GM23248 (cell line): ENCODE measurements around the gene DGKE. TPM values are rescaled to one million over a fixed set of nuclear protein-coding genes. Genes with fewer than 3 reads are reported as not detected.

Experiments used
- DNase-seq: peaks from one replicate; pipeline ENCODE4 v3.0.0-alpha.2; 2015
- H2AFZ ChIP-seq: fragments of 200-600 bp; sonication (generic); 2 replicates; pipeline ENCODE4 v1.6.1; 2016; ENCODE audit warnings: antibody characterized with exemption
- H3F3A ChIP-seq: fragments of 200-600 bp; sonication (generic); 2 replicates; pipeline ENCODE4 v1.6.1; 2016; ENCODE audit warnings: mild to moderate bottlenecking, antibody characterized with exemption, mixed run types; ENCODE audit not compliant: insufficient read depth
- H3K27ac ChIP-seq: fragments of 200-600 bp; sonication (generic); 2 replicates; pipeline ENCODE4 v1.5.1; 2016; ENCODE audit warnings: mild to moderate bottlenecking
- H3K27me3 ChIP-seq: fragments of 200-600 bp; sonication (generic); replicated peaks from 2 replicates; pipeline ENCODE4 v1.6.1; 2016; ENCODE audit warnings: mild to moderate bottlenecking; ENCODE audit not compliant: insufficient read depth
- H3K36me3 ChIP-seq: fragments of 200-600 bp; sonication (generic); 2 replicates; pipeline ENCODE4 v1.6.1; 2016; ENCODE audit warnings: low read depth, mild to moderate bottlenecking
- H3K4me1 ChIP-seq: fragments of 200-600 bp; sonication (generic); 2 replicates; pipeline ENCODE4 v1.6.1; 2016; ENCODE audit warnings: mild to moderate bottlenecking; ENCODE audit not compliant: insufficient read depth
- H3K4me2 ChIP-seq: fragments of 200-600 bp; sonication (generic); one replicate; pipeline ENCODE4 v1.6.1; 2016; ENCODE audit warnings: mild to moderate bottlenecking; ENCODE audit not compliant: unreplicated experiment
- H3K4me3 ChIP-seq: fragments of 200-600 bp; sonication (generic); 2 replicates; pipeline ENCODE4 v1.5.1; 2016; ENCODE audit warnings: mild to moderate bottlenecking
- H3K79me2 ChIP-seq: fragments of 200-600 bp; sonication (generic); 2 replicates; pipeline ENCODE4 v1.6.1; 2016; ENCODE audit warnings: mild to moderate bottlenecking; ENCODE audit not compliant: insufficient read depth
- H3K9ac ChIP-seq: fragments of 200-600 bp; sonication (generic); 2 replicates; pipeline ENCODE4 v1.6.1; 2016; ENCODE audit warnings: mild to moderate bottlenecking
- H3K9me2 ChIP-seq: fragments of 200-600 bp; sonication (generic); 2 replicates; pipeline ENCODE4 v1.6.1; 2016; ENCODE audit warnings: mixed run types, mild to moderate bottlenecking, moderate library complexity; ENCODE audit not compliant: insufficient read depth
- H3K9me3 ChIP-seq: fragments of 200-600 bp; sonication (generic); one replicate; pipeline ENCODE4 v1.6.1; 2017; ENCODE audit warnings: low read depth
- H4K20me1 ChIP-seq: fragments of 200-600 bp; sonication (generic); 2 replicates; pipeline ENCODE4 v1.6.0; 2016; ENCODE audit not compliant: insufficient read depth
- EZH2 ChIP-seq: fragments of 200-600 bp; sonication (generic); IDR thresholded peaks from 2 replicates; pipeline ENCODE4 v1.6.1; 2018; ENCODE audit warnings: antibody characterized with exemption, mild to moderate bottlenecking; ENCODE audit not compliant: insufficient read depth, poor library complexity, severe bottlenecking
- EZH2phosphoT487 ChIP-seq: fragments of 200-600 bp; sonication (generic); IDR thresholded peaks from 2 replicates; pipeline ENCODE4 v1.6.1; 2018; ENCODE audit warnings: antibody characterized with exemption, moderate library complexity, mild to moderate bottlenecking, low read depth; ENCODE audit not compliant: insufficient read depth
- WGBS, 2 experiments: methylation state at CpG; one replicate each; pipeline ENCODE4 v1.1.6; 2015 to 2017; ENCODE audit warnings: low lambda C conversion rate in 2 of 2, low coverage in 1 of 2; ENCODE audit errors: missing lambda C conversion rate in 2 of 2; 5-methylcytosine and 5-hydroxymethylcytosine counted together
- in situ Hi-C: fragments of 300-500 bp; cut with MboI; formaldehyde crosslinking; loops from 2 replicates; pipeline ENCODE4 v1.15.0; 2020
- polyA plus RNA-seq: library from polyadenylated mRNA; unstranded; fragments of >200 nt; fragmentation: Nextera tagmentation; extraction: Ambion mirVana; gene quantifications from 2 replicates; pipeline ENCODE4 v1.2.1, GENCODE V29; 2016
- total RNA-seq: library from RNA; depleted of rRNA; stranded (reverse); fragments of >200 nt; shearing (Covaris generic); gene quantifications from 2 replicates; pipeline ENCODE4 v1.2.3, GENCODE V29; 2014

Gene DGKE
- total and polyA plus RNA-seq, 2 experiments from 2014 or later, result 1.9 to 2.8 TPM

- Histone ChIP-seq H3K4me3 (no peak overlapping the region), H3K4me2 (no peak overlapping the region), H2AFZ (no peak overlapping the region), H3K27ac (no peak overlapping the region), H3K9me3 (no peaks in the 10 kb centered on the region), H3F3A (no peaks in the 10 kb centered on the region), H3K36me3 (no peaks in the 10 kb centered on the region), H3K79me2 (no peaks in the 10 kb centered on the region), H4K20me1 (no peaks in the 10 kb centered on the region), H3K9ac (no peak overlapping the region), H3K9me2 (no peaks in the 10 kb centered on the region), H3K27me3 (no peaks in the 10 kb centered on the region), H3K4me1 (no peaks in the 10 kb centered on the region)
- no peak for DNase-seq
- no peak for TF ChIP-seq EZH2
- TF ChIP-seq EZH2phosphoT487, result no peak
- in situ Hi-C loops, result loop anchor here (5.0 kb wide), 1 partner anchor 125 kb away; no protein-coding TSS in a partner anchor
Observed at GRCh38 chr17:56817066-56817465, 16.9 kb upstream of the DGKE start.

DNA sequence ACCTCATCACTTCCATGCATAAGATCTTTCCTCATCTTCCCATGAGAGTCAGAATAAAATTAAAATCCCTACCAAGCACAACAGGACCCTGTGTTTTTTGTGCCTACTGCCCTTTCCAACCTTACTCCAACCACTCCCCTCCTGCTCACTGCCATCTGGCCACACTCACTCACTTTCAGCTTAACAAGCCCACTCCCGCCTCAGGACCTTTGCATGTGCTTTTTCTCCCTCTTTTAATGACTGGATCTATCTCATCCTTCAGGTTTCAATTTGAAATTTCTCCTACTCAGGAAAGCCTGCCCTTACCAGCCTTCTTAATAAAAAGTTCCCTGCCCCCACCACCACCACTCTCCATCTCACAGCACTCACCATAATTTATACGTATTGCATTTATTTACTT lies 14.9 kb upstream of the DGKE start:
- H3K79me2 ChIP-seq, result no peaks in the 10 kb centered on the region
- in situ Hi-C loops, result loop anchor here (5.0 kb wide), 1 partner anchor 123 kb away; no protein-coding TSS in a partner anchor
- H3K27ac ChIP-seq, result no peak overlapping the region
- no peaks in the 10 kb centered on the region for H3K4me1 ChIP-seq
- no peaks in the 10 kb centered on the region for H3K9me3 ChIP-seq
- H3K4me2 ChIP-seq, result no peak overlapping the region
- no peaks in the 10 kb centered on the region for H3K36me3 ChIP-seq
- DNase-seq, result no peak
- no peaks in the 10 kb centered on the region for H4K20me1 ChIP-seq
- H3K27me3 ChIP-seq, result no peaks in the 10 kb centered on the region
- 88 to 98% methylated on average over 2 of the region's 2 CpGs for WGBS, 2 experiments
- TF ChIP-seq EZH2phosphoT487, result no peak
- no peak for TF ChIP-seq EZH2
- H3K4me3 ChIP-seq, result no peak overlapping the region
- peak overlapping the region; percentile 65 for H2AFZ ChIP-seq
- H3K9me2 ChIP-seq, result no peaks in the 10 kb centered on the region
- H3K9ac ChIP-seq, result no peak overlapping the region
- H3F3A ChIP-seq, result no peaks in the 10 kb centered on the region

DNA sequence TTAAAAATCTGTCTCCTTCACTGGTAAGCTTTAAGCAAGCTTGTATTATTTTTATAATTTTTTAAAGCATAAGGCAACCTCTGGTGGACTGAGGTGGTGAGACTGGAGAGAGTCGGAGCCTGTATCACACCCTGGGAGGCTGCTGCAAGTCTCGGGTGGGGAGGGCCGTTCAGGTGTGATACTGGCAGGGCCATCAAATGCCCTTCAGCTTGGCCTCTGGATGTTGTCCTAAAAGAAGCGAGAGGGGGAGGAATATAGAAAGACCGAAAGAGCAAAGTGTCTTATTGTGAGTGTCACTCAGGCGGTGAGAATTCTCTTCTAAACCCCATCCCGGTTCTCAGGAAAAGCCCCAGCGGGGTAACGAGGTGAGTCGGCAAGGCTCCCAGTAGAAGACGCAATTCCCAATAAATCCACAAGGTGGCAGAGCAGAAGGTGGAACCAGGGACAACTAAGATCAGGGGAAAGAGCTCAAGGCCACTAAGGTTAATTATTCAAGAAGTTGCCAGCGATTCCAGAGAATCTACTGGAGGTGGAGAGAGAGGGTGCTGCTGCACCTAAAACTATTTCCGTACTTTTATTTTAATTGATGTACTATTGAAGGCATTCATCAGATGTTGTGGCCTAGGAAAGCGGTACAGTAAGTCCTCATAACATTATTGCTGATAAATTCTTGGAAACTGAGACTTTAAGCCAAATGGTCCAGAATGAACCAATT lies 14.4 kb upstream of the DGKE start:
- Histone ChIP-seq H2AFZ (peak overlapping the region; percentile 65), H3K9me2 (no peaks in the 10 kb centered on the region), H3K4me3 (no peak overlapping the region), H3K27me3 (no peaks in the 10 kb centered on the region), H4K20me1 (no peaks in the 10 kb centered on the region), H3K4me1 (no peaks in the 10 kb centered on the region), H3K27ac (no peak overlapping the region), H3K79me2 (no peaks in the 10 kb centered on the region), H3K9ac (no peak overlapping the region), H3K4me2 (no peak overlapping the region), H3K36me3 (no peaks in the 10 kb centered on the region), H3K9me3 (no peaks in the 10 kb centered on the region), H3F3A (no peaks in the 10 kb centered on the region)
- 17 to 18% methylated on average over 14 of the region's 14 CpGs for WGBS, 2 experiments
- in situ Hi-C loops, result loop anchor here (5.0 to 10.0 kb wide), 2 partner anchors 105 to 123 kb away; no protein-coding TSS in a partner anchor
- TF ChIP-seq EZH2phosphoT487, result no peak
- TF ChIP-seq EZH2, result no peak
- peak; percentile 71 for DNase-seq

GRCh38 chr17:56820207-56820606 lies 13.7 kb upstream of the DGKE start:
- Histone ChIP-seq H3K27me3 (no peaks in the 10 kb centered on the region), H3K79me2 (no peaks in the 10 kb centered on the region), H2AFZ (no peak overlapping the region), H3K4me3 (no peak overlapping the region), H3K27ac (no peak overlapping the region), H3K9me2 (no peaks in the 10 kb centered on the region), H3K9me3 (no peaks in the 10 kb centered on the region), H3K4me1 (no peaks in the 10 kb centered on the region), H3K4me2 (no peak overlapping the region), H3K9ac (no peak overlapping the region), H3F3A (no peaks in the 10 kb centered on the region), H3K36me3 (no peaks in the 10 kb centered on the region), H4K20me1 (no peaks in the 10 kb centered on the region)
- TF ChIP-seq EZH2phosphoT487, result no peak
- TF ChIP-seq EZH2, result no peak
- in situ Hi-C loops, result loop anchor here (10.0 kb wide), 1 partner anchor 105 kb away; no protein-coding TSS in a partner anchor
- no peak for DNase-seq
- 74 to 80% methylated on average over 10 of the region's 10 CpGs for WGBS, 2 experiments
